ENCODE measurements around the gene ZNF804B. TPM values are rescaled to one million over a fixed set of nuclear protein-coding genes. Genes with fewer than 3 reads are reported as not detected.

The ZNF804B gene
- total and polyA plus RNA-seq, 12 donors: 0.07 TPM; not detected in 11

- 37 to 42% methylated on average over 7 of the region's 7 CpGs for WGBS, 2 donors
- TF ChIP-seq, protein P1, sequence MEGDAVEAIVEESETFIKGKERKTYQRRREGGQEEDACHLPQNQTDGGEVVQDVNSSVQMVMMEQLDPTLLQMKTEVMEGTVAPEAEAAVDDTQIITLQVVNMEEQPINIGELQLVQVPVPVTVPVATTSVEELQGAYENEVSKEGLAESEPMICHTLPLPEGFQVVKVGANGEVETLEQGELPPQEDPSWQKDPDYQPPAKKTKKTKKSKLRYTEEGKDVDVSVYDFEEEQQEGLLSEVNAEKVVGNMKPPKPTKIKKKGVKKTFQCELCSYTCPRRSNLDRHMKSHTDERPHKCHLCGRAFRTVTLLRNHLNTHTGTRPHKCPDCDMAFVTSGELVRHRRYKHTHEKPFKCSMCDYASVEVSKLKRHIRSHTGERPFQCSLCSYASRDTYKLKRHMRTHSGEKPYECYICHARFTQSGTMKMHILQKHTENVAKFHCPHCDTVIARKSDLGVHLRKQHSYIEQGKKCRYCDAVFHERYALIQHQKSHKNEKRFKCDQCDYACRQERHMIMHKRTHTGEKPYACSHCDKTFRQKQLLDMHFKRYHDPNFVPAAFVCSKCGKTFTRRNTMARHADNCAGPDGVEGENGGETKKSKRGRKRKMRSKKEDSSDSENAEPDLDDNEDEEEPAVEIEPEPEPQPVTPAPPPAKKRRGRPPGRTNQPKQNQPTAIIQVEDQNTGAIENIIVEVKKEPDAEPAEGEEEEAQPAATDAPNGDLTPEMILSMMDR (IDR thresholded peaks at IDR 0.05): no peak
- ATAC-seq: peak in 1 of 8 donors; percentile 94
These were observed 36.1 kb downstream of the ZNF804B start, which contains the start of gene TEX47 for GRCh38 chr7:88795553-88795952. TEX47 (minus strand) TSS chr7:88795737; CDS start chr7:88794942, 795 bp downstream.

DNA sequence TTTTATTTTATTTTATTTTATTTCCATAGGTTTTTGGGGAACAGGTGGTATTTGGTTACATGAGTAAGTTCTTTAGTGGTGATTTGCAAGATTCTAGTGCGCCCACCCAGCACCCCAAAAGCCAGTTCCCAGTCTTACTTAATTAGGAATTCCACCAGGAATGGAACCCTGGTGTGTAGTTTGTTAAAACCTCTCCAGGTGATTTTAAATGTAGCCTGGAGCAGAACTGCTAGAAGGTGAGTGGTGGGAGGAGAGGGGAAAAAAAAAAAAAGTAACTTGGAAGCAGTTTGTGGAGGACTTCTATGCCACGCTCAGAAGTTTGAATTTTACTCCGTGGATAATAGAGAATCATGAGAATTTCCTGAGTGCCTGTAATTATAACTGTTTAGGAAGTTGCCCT lies 41.5 kb downstream of the ZNF804B start:
- Histone ChIP-seq H3K4me1 (no peaks in the 10 kb centered on the region), H3K27ac (no peak overlapping the region), H3K9me3 (no peaks in the 10 kb centered on the region), H3K27me3 (peaks cover 0 to 5% (median 0%) of the 10 kb centered on the region in 7 donors), H3K4me3 (no peak overlapping the region), H3K36me3 (no peaks in the 10 kb centered on the region)
- no peak for DNase-seq
- TF ChIP-seq, protein P1 (IDR thresholded peaks at IDR 0.05): no peak
- intact Hi-C loops (cut with DNase I): no loop called here
- WGBS, 2 donors: 60 to 70% methylated on average over 3 of the region's 3 CpGs
- ATAC-seq: no peak

More at GRCh38 chr7:88795553-88795952, 36.1 kb downstream of the ZNF804B start, which contains the start of gene TEX47:
- H3K27ac ChIP-seq: no peak within 1 kb of the TSS
- H3K36me3 ChIP-seq: no peaks in the 10 kb centered on the region
- H3K4me1 ChIP-seq: no peaks in the 10 kb centered on the region
- H3K27me3 ChIP-seq: peaks cover 0 to 5% (median 0%) of the 10 kb centered on the region in 7 donors
- H3K4me3 ChIP-seq: no peak within 1 kb of the TSS
- no peaks in the 10 kb centered on the region for H3K9me3 ChIP-seq
- intact Hi-C loops (cut with DNase I): loop anchor here in 1 of 10 donors (10.0 kb wide), 1 partner anchor 829 kb away; no protein-coding TSS in a partner anchor
- no peak for DNase-seq

DNA sequence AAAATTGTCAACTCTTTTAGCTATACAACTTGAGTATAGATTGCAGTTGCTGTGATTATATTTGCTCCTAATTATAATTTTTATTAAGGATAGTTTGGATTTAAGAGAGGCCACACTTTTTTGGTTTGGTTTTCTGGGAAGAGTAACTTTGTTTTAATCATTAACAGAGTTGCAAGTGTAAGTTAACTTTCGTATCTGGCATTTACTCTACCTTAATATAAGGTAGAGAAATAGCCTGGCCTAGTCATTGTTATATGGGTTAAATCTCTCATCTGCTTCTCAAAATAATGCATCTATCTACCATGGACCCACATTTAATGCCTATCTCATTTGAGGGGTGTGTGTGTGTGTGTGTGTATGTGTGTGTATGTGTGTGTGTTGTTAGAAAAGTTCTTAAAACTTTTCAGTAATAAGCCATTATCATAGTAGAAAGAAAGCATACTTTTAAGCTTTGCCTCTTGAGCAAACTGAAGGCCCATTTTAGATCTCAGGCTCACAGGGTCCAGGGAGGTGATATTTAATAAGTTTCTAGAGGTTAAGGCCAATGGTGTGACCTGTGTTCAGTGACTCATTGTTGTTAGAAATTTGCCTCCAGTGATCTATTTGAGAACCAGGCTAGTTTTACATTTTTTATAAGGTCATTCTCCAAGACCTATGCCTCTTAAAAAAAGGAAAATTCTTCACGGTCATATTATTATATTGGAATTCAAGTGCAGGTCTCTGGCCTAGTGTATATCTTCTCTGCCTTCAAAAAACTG lies 47.0 kb downstream of the ZNF804B start:
- ATAC-seq (no peak), DNase-seq (no peak)
- Histone ChIP-seq H3K4me1 (no peaks in the 10 kb centered on the region), H3K27ac (no peak overlapping the region), H3K4me3 (no peak overlapping the region), H3K36me3 (no peaks in the 10 kb centered on the region), H3K9me3 (peaks cover 0 to 1% (median 0%) of the 10 kb centered on the region in 11 donors), H3K27me3 (no peaks in the 10 kb centered on the region)
- intact Hi-C loops (cut with DNase I): no loop called here
- 82 to 85% methylated on average over 2 of the region's 2 CpGs for WGBS, 2 donors
- TF ChIP-seq, protein P1 (IDR thresholded peaks at IDR 0.05): no peak

- ATAC-seq (no peak), DNase-seq (no peak)
- TF ChIP-seq, protein P1 (IDR thresholded peaks at IDR 0.05): no peak
- Histone ChIP-seq H3K27me3 (no peaks in the 10 kb centered on the region), H3K27ac (no peak overlapping the region), H3K9me3 (no peaks in the 10 kb centered on the region), H3K4me1 (no peaks in the 10 kb centered on the region), H3K4me3 (no peak overlapping the region), H3K36me3 (no peaks in the 10 kb centered on the region)
- intact Hi-C loops (cut with DNase I): no loop called here
These were observed 59.1 kb downstream of the ZNF804B start for GRCh38 chr7:88818552-88818951.
